RWPE1 (cell line): Measurements from ENCODE around the gene FNIP2.

ENCODE experiments used
- CTCF ChIA-PET: fragments of 350-600 bp; sonication (Branson Sonifier 250); formaldehyde crosslinking; extraction: SDS; loops from one replicate; lab custom pipeline; 2021; lab: Yijun Ruan, JAX
- POLR2A ChIA-PET: fragments of 400-600 bp; formaldehyde crosslinking; extraction: SDS; loops from one replicate; lab custom pipeline; 2020; ENCODE audit warnings: antibody characterized with exemption; ENCODE audit not compliant: low non-redundant PET; lab: Yijun Ruan, JAX
- DNase-seq: peaks from one replicate; pipeline ENCODE4 v3.0.0; 2012; ENCODE audit warnings: low spot score
- H3K27ac ChIP-seq: fragments of 450-650 bp; 2 replicates; pipeline ENCODE4 v1.5.1; 2017
- CTCF ChIP-seq: fragments of 450-650 bp; conservative IDR thresholded peaks from 2 replicates; pipeline ENCODE4 v1.5.1; 2017; ENCODE audit warnings: low read depth, mild to moderate bottlenecking

The FNIP2 gene

GRCh38 chr4:158861766-158862165, 92.9 kb downstream of the FNIP2 start:
- ChIA-PET CTCF (no interaction called here), POLR2A (no interaction called here)
- no peak for TF ChIP-seq CTCF
- no peak for DNase-seq
- no peak overlapping the region for H3K27ac ChIP-seq

GRCh38 chr4:158863296-158863695, 94.5 kb downstream of the FNIP2 start:
- TF ChIP-seq CTCF: no peak
- POLR2A ChIA-PET: no interaction called here
- CTCF ChIA-PET: no interaction called here
- no peak for DNase-seq
- no peak overlapping the region for H3K27ac ChIP-seq

- no peak overlapping the region for H3K27ac ChIP-seq
- DNase-seq: no peak
- TF ChIP-seq CTCF: no peak
- CTCF ChIA-PET: no interaction called here
- POLR2A ChIA-PET: no interaction called here
Observed at GRCh38 chr4:158865520-158866177, 96.8 kb downstream of the FNIP2 start.

GRCh38 chr4:158869001-158869400, 100.2 kb downstream of the FNIP2 start:
- ChIA-PET CTCF (no interaction called here), POLR2A (no interaction called here)
- no peak for DNase-seq
- TF ChIP-seq CTCF: no peak
- no peak overlapping the region for H3K27ac ChIP-seq

- DNase-seq: no peak
- no peak overlapping the region for H3K27ac ChIP-seq
- ChIA-PET POLR2A (no interaction called here), CTCF (interaction anchor here (0.6 kb wide), 2 partner anchors 333 to 343 kb away, joined by 4 to 9 read pairs; no protein-coding TSS in a partner anchor)
- TF ChIP-seq CTCF: no peak
Observed at GRCh38 chr4:158869761-158870160, 100.9 kb downstream of the FNIP2 start.

GRCh38 chr4:158870282-158870625, 101.4 kb downstream of the FNIP2 start:
- ChIA-PET CTCF (interaction anchor here (0.6 kb wide), 2 partner anchors 333 to 344 kb away, joined by 4 to 9 read pairs; no protein-coding TSS in a partner anchor), POLR2A (no interaction called here)
- DNase-seq: no peak
- H3K27ac ChIP-seq: no peak overlapping the region
- no peak for TF ChIP-seq CTCF
